H1 (cell line): ENCODE results near the gene TRAPPC12. TPM values are rescaled to one million over a fixed set of nuclear protein-coding genes. Genes with fewer than 3 reads are reported as not detected.

ENCODE experiments used
- CTCF ChIA-PET: fragments of 300-600 bp; sonication (Branson Sonifier 250); formaldehyde crosslinking; loops from one replicate; lab custom pipeline; 2021; ENCODE audit not compliant: partially characterized antibody; lab: Charles Lee
- POLR2A ChIA-PET: fragments of 300-600 bp; sonication (Branson Sonifier 250); formaldehyde crosslinking; loops from one replicate; lab custom pipeline; 2021; ENCODE audit warnings: inconsistent platforms; ENCODE audit not compliant: partially characterized antibody; lab: Charles Lee
- DNase-seq, 2 experiments: peaks; one replicate each; pipeline versions ENCODE4 v3.0.0 to v3.0.0-alpha.2; 2010 to 2022; ENCODE audit warnings: low spot score in 2 of 2, low read depth in 1 of 2, mixed read lengths in 1 of 2
- FAIRE-seq: peaks from 2 replicates; lab custom pipeline; 2011; peaks lifted over from hg19 to GRCh38; lab: Jason Lieb, UNC
- H2AFZ ChIP-seq: 2 replicates; pipeline ENCODE4 v1.8.1; 2012; ENCODE audit warnings: low read length, inconsistent platforms
- H2AK5ac ChIP-seq: 2 replicates; pipeline ENCODE4 v1.6.1; 2013; ENCODE audit warnings: low read depth, low read length
- H2BK120ac ChIP-seq: replicated peaks from 2 replicates; pipeline ENCODE3; 2013; ENCODE audit warnings: low read depth, low read length, inconsistent platforms
- H2BK12ac ChIP-seq: 2 replicates; pipeline ENCODE4 v1.6.1; 2013; ENCODE audit warnings: low read depth, low read length
- H2BK15ac ChIP-seq: 2 replicates; pipeline ENCODE4 v1.6.1; 2013; ENCODE audit warnings: low read length
- H2BK20ac ChIP-seq: 2 replicates; pipeline ENCODE4 v1.6.1; 2013; ENCODE audit warnings: low read length
- H2BK5ac ChIP-seq: 2 replicates; pipeline ENCODE4 v1.6.1; 2013; ENCODE audit warnings: low read depth, low read length
- H3K14ac ChIP-seq: 2 replicates; pipeline ENCODE4 v1.6.1; 2013; ENCODE audit warnings: inconsistent platforms; ENCODE audit not compliant: insufficient read length
- H3K18ac ChIP-seq: 2 replicates; pipeline ENCODE4 v1.6.1; 2013; ENCODE audit warnings: low read length; ENCODE audit errors: extremely low read depth
- H3K23ac ChIP-seq: 2 replicates; pipeline ENCODE4 v1.6.1; 2013; ENCODE audit warnings: inconsistent platforms; ENCODE audit not compliant: insufficient read length
- H3K23me2 ChIP-seq: 2 replicates; pipeline ENCODE4 v1.6.1; 2013; ENCODE audit warnings: low read depth, low read length
- H3K27ac ChIP-seq: 2 replicates; pipeline ENCODE4 v1.6.1; 2011; ENCODE audit warnings: low read depth, low read length, inconsistent platforms
- H3K27me3 ChIP-seq, 4 experiments: replicated peaks in 1 of 4; 1 replicate in 1 of 4; 2 replicates in 3 of 4; pipeline versions ENCODE4 v1.6.1 to v1.8.1; 2011 to 2013; ENCODE audit warnings: low read length in 3 of 4, mild to moderate bottlenecking in 3 of 4, inconsistent platforms in 2 of 4, mixed read lengths in 2 of 4, moderate library complexity in 1 of 4; ENCODE audit not compliant: control insufficient read depth in 3 of 4, insufficient read depth in 3 of 4; ENCODE audit errors: extremely low read depth in 1 of 4
- H3K36me3 ChIP-seq, 4 experiments: 2 replicates each; pipeline versions ENCODE4 v1.6.1 to v1.8.1; 2011 to 2013; ENCODE audit warnings: mild to moderate bottlenecking in 4 of 4, low read length in 3 of 4, moderate library complexity in 2 of 4, control low read depth in 1 of 4, inconsistent platforms in 1 of 4; ENCODE audit not compliant: insufficient read depth in 4 of 4, control insufficient read depth in 2 of 4
- H3K4ac ChIP-seq: replicated peaks from 2 replicates; pipeline ENCODE3; 2013; ENCODE audit warnings: low read length, low read depth, mixed read lengths, inconsistent platforms; ENCODE audit not compliant: insufficient read length
- H3K4me1 ChIP-seq, 4 experiments: replicated peaks in 1 of 4; 1 replicate in 1 of 4; 2 replicates in 3 of 4; pipeline versions ENCODE4 v1.6.1 to v1.8.1; 2011 to 2013; ENCODE audit warnings: low read length in 3 of 4, inconsistent platforms in 2 of 4, mixed read lengths in 1 of 4; ENCODE audit not compliant: insufficient read depth in 4 of 4, control insufficient read depth in 3 of 4
- H3K4me2 ChIP-seq, 2 experiments: 2 replicates each; pipeline versions ENCODE4 v1.6.1 to v1.8.1; 2011 to 2013; ENCODE audit warnings: low read depth in 2 of 2, low read length in 2 of 2, control low read depth in 1 of 2, inconsistent platforms in 1 of 2, mild to moderate bottlenecking in 1 of 2; ENCODE audit not compliant: insufficient read depth in 1 of 2
- H3K4me3 ChIP-seq, 4 experiments: fragments of 200-600, 300-600 bp in 1 of 4; sonication (generic), shearing (Covaris generic), sonication (Bioruptor Twin) in 1 of 4; 2 replicates each; pipeline versions ENCODE4 v1.5.1 to v1.8.1; 2011 to 2016; ENCODE audit warnings: low read length in 4 of 4, low read depth in 3 of 4, control low read depth in 2 of 4, inconsistent platforms in 2 of 4, mild to moderate bottlenecking in 2 of 4, mixed read lengths in 1 of 4, moderate library complexity in 1 of 4; ENCODE audit not compliant: insufficient read depth in 2 of 4; ENCODE audit errors: extremely low read depth in 1 of 4
- H3K56ac ChIP-seq: replicated peaks from 2 replicates; pipeline ENCODE3; 2013; ENCODE audit warnings: low read depth, mild to moderate bottlenecking, mixed read lengths, low read length, inconsistent platforms; ENCODE audit not compliant: insufficient read length
- H3K79me1 ChIP-seq: 2 replicates; pipeline ENCODE4 v1.6.1; 2013; ENCODE audit warnings: low read depth, low read length, control low read depth
- H3K79me2 ChIP-seq, 2 experiments: 2 replicates each; pipeline versions ENCODE4 v1.6.1 to v1.8.1; 2012 to 2013; ENCODE audit warnings: low read length in 2 of 2, mild to moderate bottlenecking in 2 of 2, inconsistent platforms in 1 of 2; ENCODE audit not compliant: insufficient read depth in 2 of 2, control insufficient read depth in 1 of 2
- H3K9ac ChIP-seq, 4 experiments: replicated peaks in 1 of 4; 1 replicate in 1 of 4; 2 replicates in 3 of 4; pipeline versions ENCODE4 v1.6.1 to v1.8.1; 2011 to 2013; ENCODE audit warnings: low read depth in 3 of 4, low read length in 3 of 4, control low read depth in 2 of 4, mild to moderate bottlenecking in 2 of 4, moderate library complexity in 2 of 4, inconsistent platforms in 1 of 4; ENCODE audit errors: extremely low read depth in 1 of 4
- H3K9me3 ChIP-seq, 2 experiments: 2 replicates each; pipeline versions ENCODE4 v1.6.1 to v1.8.1; 2012 to 2013; ENCODE audit warnings: mild to moderate bottlenecking in 2 of 2, moderate library complexity in 2 of 2, control low read depth in 1 of 2, inconsistent platforms in 1 of 2, low read depth in 1 of 2, low read length in 1 of 2, mixed read lengths in 1 of 2; ENCODE audit not compliant: insufficient read depth in 2 of 2
- H4K20me1 ChIP-seq, 2 experiments: replicated peaks in 1 of 2; 2 replicates each; pipeline versions ENCODE3 to v1.8.1; 2011 to 2013; ENCODE audit warnings: inconsistent platforms in 2 of 2, low read length in 2 of 2, mild to moderate bottlenecking in 1 of 2; ENCODE audit not compliant: insufficient read depth in 2 of 2, control insufficient read depth in 1 of 2
- H4K5ac ChIP-seq: 2 replicates; pipeline ENCODE4 v1.6.1; 2013; ENCODE audit warnings: low read length, low read depth, mixed read lengths, inconsistent platforms; ENCODE audit not compliant: insufficient read length
- H4K8ac ChIP-seq: 2 replicates; pipeline ENCODE4 v1.8.0; 2013; ENCODE audit warnings: mild to moderate bottlenecking, moderate library complexity, low read length, inconsistent platforms; ENCODE audit not compliant: insufficient read depth; ENCODE audit errors: extremely low read depth
- H4K91ac ChIP-seq: replicated peaks from 2 replicates; pipeline ENCODE3; 2013; ENCODE audit warnings: low read length, mixed read lengths, inconsistent platforms; ENCODE audit not compliant: insufficient read length
- BACH1 ChIP-seq: IDR thresholded peaks from 2 replicates; pipeline ENCODE4 v1.6.1; 2012; ENCODE audit warnings: low read length, improper control_type of control experiment
- CTBP2 ChIP-seq: IDR thresholded peaks from 2 replicates; pipeline ENCODE4 v1.7.0; 2011; ENCODE audit warnings: borderline replicate concordance, mild to moderate bottlenecking, moderate library complexity, mixed read lengths, low read length; ENCODE audit not compliant: insufficient read depth, insufficient read length
- EGR1 ChIP-seq: IDR thresholded peaks from 2 replicates; pipeline ENCODE4 v1.6.1; 2011; ENCODE audit warnings: low read depth, low read length, borderline replicate concordance
- FOSL1 ChIP-seq: IDR thresholded peaks from 2 replicates; pipeline ENCODE4 v1.6.1; 2011; ENCODE audit warnings: mild to moderate bottlenecking, low read depth, low read length, moderate library complexity; ENCODE audit not compliant: insufficient read depth
- KDM4A ChIP-seq: IDR thresholded peaks from one replicate; pipeline ENCODE4 v1.7.1; 2012; ENCODE audit warnings: low read depth, mild to moderate bottlenecking, moderate library complexity, low read length, inconsistent platforms; ENCODE audit not compliant: severe bottlenecking
- NRF1 ChIP-seq: IDR thresholded peaks from 2 replicates; pipeline ENCODE4 v1.6.1; 2011; ENCODE audit warnings: mild to moderate bottlenecking, low read depth, low read length, improper control_type of control experiment
- RAD21 ChIP-seq, 2 experiments: IDR thresholded peaks in 1 of 2; conservative IDR thresholded peaks in 1 of 2; 2 replicates each; pipeline ENCODE4 v1.6.1; 2011; ENCODE audit warnings: low read depth in 2 of 2, low read length in 2 of 2, improper control_type of control experiment in 1 of 2, inconsistent platforms in 1 of 2, mild to moderate bottlenecking in 1 of 2, moderate library complexity in 1 of 2
- RXRA ChIP-seq: IDR thresholded peaks from 2 replicates; pipeline ENCODE4 v1.6.1; 2011; ENCODE audit warnings: low read depth, mild to moderate bottlenecking, low read length, moderate library complexity; ENCODE audit not compliant: insufficient read depth
- SUZ12 ChIP-seq: fragments of 200-600 bp; sonication (generic); IDR thresholded peaks from 2 replicates; pipeline ENCODE4 v1.6.1; 2012; ENCODE audit warnings: mild to moderate bottlenecking, inconsistent platforms, low read length, moderate library complexity, mixed read lengths
- TAF7 ChIP-seq: optimal IDR thresholded peaks from 2 replicates; pipeline ENCODE3; 2011; ENCODE audit warnings: low read depth, mild to moderate bottlenecking, inconsistent platforms, low read length, moderate library complexity, borderline replicate concordance
- TBP ChIP-seq: IDR thresholded peaks from 2 replicates; pipeline ENCODE4 v1.6.1; 2011; ENCODE audit warnings: low read depth, low read length, improper control_type of control experiment
- WGBS, 2 experiments: shearing (Covaris generic) in 1 of 2; methylation state at CpG; one replicate each; pipeline versions ENCODE4 v1.1.6 to v1.1.7; 2013 to 2015; ENCODE audit warnings: low lambda C conversion rate in 2 of 2, mixed read lengths in 2 of 2, inconsistent platforms in 1 of 2, low coverage in 1 of 2, missing lambda C conversion rate in 1 of 2; ENCODE audit not compliant: insufficient replicate concordance in 2 of 2, insufficient coverage in 1 of 2, insufficient read length in 1 of 2; ENCODE audit errors: extremely low coverage in 1 of 2, missing lambda C conversion rate in 1 of 2; 5-methylcytosine and 5-hydroxymethylcytosine counted together
- polyA plus RNA-seq, 7 experiments: library from polyadenylated mRNA; depleted of rRNA in 3 of 7; stranded (reverse) in 5 of 7; unstranded in 2 of 7; fragments of >200 nt in 5 of 7; fragments of 200-250 nt in 2 of 7; gene quantifications; 1 replicate in 5 of 7; 2 replicates in 1 of 7; 4 replicates in 1 of 7; pipeline versions ENCODE4 v1.2.1 to v1.2.3, GENCODE V29; 2011 to 2013; ENCODE audit warnings: missing spikeins in 2 of 7, mixed read lengths in 2 of 7
- total RNA-seq: library from RNA; stranded (reverse); fragmentation: NEBNext Ultra II Directional; extraction: Animal tissue kit (Norgen Biotek cat#: 25700); gene quantifications from 2 replicates; pipeline ENCODE4 v1.2.1, GENCODE V29; 2021
- TF ChIP-seq, protein P1 (sequence below): IDR thresholded peaks from 2 replicates; pipeline ENCODE4 v1.6.1; 2011; ENCODE audit warnings: low read depth, mild to moderate bottlenecking, low read length; ENCODE audit not compliant: insufficient read depth

The TRAPPC12 gene
- total and polyA plus RNA-seq, 2 of the 8 experiments (the other 6 are each of a cell fraction or from before 2014, with no cell fraction given): 35.0 to 67.3 TPM

- ChIA-PET POLR2A (no interaction called here), CTCF (interaction anchor here (0.6 to 1.7 kb wide), 2 partner anchors 15 to 229 kb away, joined by 3 to 5 read pairs; no protein-coding TSS in a partner anchor)
- H2AFZ ChIP-seq: no peak overlapping the region
- peaks cover 0 to 6% (median 0%) of the 10 kb centered on the region in 4 experiments; a peak in 2 of 8 replicates for H3K36me3 ChIP-seq
- no peak overlapping the region for H3K4me2 ChIP-seq
- DNase-seq: no peak
- H3K14ac ChIP-seq: no peak overlapping the region
- H2BK20ac ChIP-seq: no peak overlapping the region
- H2AK5ac ChIP-seq: no peak overlapping the region
- no peak overlapping the region for H2BK120ac ChIP-seq
- no peak overlapping the region for H2BK5ac ChIP-seq
- no peaks in the 10 kb centered on the region for H3K9me3 ChIP-seq
- H3K4me3 ChIP-seq: no peak overlapping the region
- H3K18ac ChIP-seq: no peak overlapping the region
- H4K8ac ChIP-seq: no peak overlapping the region
- no peak overlapping the region for H3K27ac ChIP-seq
- no peak overlapping the region for H3K56ac ChIP-seq
- H3K4me1 ChIP-seq: no peaks in the 10 kb centered on the region
- no peaks in the 10 kb centered on the region for H3K79me2 ChIP-seq
- H4K20me1 ChIP-seq: no peaks in the 10 kb centered on the region
- no peak overlapping the region for H3K9ac ChIP-seq
- TF ChIP-seq NRF1 (no peak), CTBP2 (no peak), KDM4A (no peak), EGR1 (no peak), SUZ12 (no peak), TBP (no peak), BACH1 (no peak), RXRA (no peak), FOSL1 (no peak), TAF7 (no peak), RAD21 (IDR thresholded peaks at IDR 0.05 in 1 of 2, conservative IDR thresholded peaks at IDR 0.05 in 1 of 2; ENCODE audit: low read depth in 2 of 2, low read length in 2 of 2) (no peak)
- TF ChIP-seq, protein P1, sequence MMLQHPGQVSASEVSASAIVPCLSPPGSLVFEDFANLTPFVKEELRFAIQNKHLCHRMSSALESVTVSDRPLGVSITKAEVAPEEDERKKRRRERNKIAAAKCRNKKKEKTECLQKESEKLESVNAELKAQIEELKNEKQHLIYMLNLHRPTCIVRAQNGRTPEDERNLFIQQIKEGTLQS: no peak
- H3K23ac ChIP-seq: no peak overlapping the region
- no peak overlapping the region for H2BK15ac ChIP-seq
- 95% methylated on average over 13 of the region's 13 CpGs; no CpG with 5 or more reads in 1 of the 2 experiments for WGBS, 2 experiments
- no peak for FAIRE-seq
- no peak overlapping the region for H3K4ac ChIP-seq
- no peaks in the 10 kb centered on the region for H3K23me2 ChIP-seq
- peaks cover 2% of the 10 kb centered on the region; the same call in 1 of the 2 replicates for H3K79me1 ChIP-seq
- no peaks in the 10 kb centered on the region for H3K27me3 ChIP-seq
- no peak overlapping the region for H4K5ac ChIP-seq
- no peak overlapping the region for H2BK12ac ChIP-seq
- no peak overlapping the region for H4K91ac ChIP-seq
These were observed 29.3 kb downstream of the TRAPPC12 start for GRCh38 chr2:3408781-3409180.
